ENCODE measurements around the gene HES1. TPM values are rescaled to one million over a fixed set of nuclear protein-coding genes. Genes with fewer than 3 reads are reported as not detected.

HES1 gene
- total and polyA plus RNA-seq, 9 of the 15 experiments (the other 6 are each of a cell fraction or from before 2014, with no cell fraction given): 3.4 to 37.0 (median 19.3) TPM

GRCh38 chr3:194137506-194138474, 1.8 kb downstream of the HES1 start (continued):
- no peak for TF ChIP-seq ZNF609 (CRISPR knock-in tag; IDR thresholded peaks at IDR 0.05; ENCODE audit: borderline replicate concordance)
- TF ChIP-seq JUN (IDR thresholded peaks at IDR 0.05; ENCODE audit: borderline replicate concordance, low read depth, low read length): no peak
- TF ChIP-seq JUN (CRISPR knock-in tag; IDR thresholded peaks at IDR 0.05; ENCODE audit: borderline replicate concordance): no peak
- TF ChIP-seq ZNF354B (CRISPR knock-in tag; IDR thresholded peaks at IDR 0.05): no peak
- TF ChIP-seq ATF1 (CRISPR knock-in tag; IDR thresholded peaks at IDR 0.05): no peak
- no peak for TF ChIP-seq ATF1 (tag; IDR thresholded peaks at IDR 0.05)
- no peak for TF ChIP-seq ZBTB5 (IDR thresholded peaks at IDR 0.05)
- TF ChIP-seq KDM4B (IDR thresholded peaks at IDR 0.05; ENCODE audit: borderline replicate concordance in 2 of 2, low read depth in 1 of 2): no peak
- no peak for TF ChIP-seq POLR3A (IDR thresholded peaks at IDR 0.05; ENCODE audit: borderline replicate concordance, extremely low read depth, insufficient read depth, insufficient read length)
- TF ChIP-seq GTF2A2 (tag; IDR thresholded peaks at IDR 0.05): no peak
- TF ChIP-seq NFYB (IDR thresholded peaks at IDR 0.05; ENCODE audit: extremely low read depth, insufficient read length): no peak
- TF ChIP-seq ZKSCAN3 (CRISPR knock-in tag; IDR thresholded peaks at IDR 0.05): no peak
- TF ChIP-seq HOMEZ (CRISPR knock-in tag; IDR thresholded peaks at IDR 0.05): no peak
- no peak for TF ChIP-seq ZNF146 (CRISPR knock-in tag; IDR thresholded peaks at IDR 0.05; ENCODE audit: unreplicated experiment)
- no peak for TF ChIP-seq ZNF316 (IDR thresholded peaks at IDR 0.05)
- peak; percentile 73 for TF ChIP-seq CCNT2 (IDR thresholded peaks at IDR 0.05; ENCODE audit: borderline replicate concordance, extremely low read depth, insufficient read length, low read depth, low read length)
- TF ChIP-seq KLF16 (IDR thresholded peaks at IDR 0.05): 0 out of 2 replicates have a peak, but pooled peaks have one; percentile 12
- no peak for TF ChIP-seq MYBL2 (IDR thresholded peaks at IDR 0.05; ENCODE audit: low read depth)
- no peak for TF ChIP-seq MYBL2 (CRISPR knock-in tag; IDR thresholded peaks at IDR 0.05; ENCODE audit: borderline replicate concordance)
- TF ChIP-seq GATA2 (CRISPR knock-in tag; IDR thresholded peaks at IDR 0.05): no peak
